ENCODE results near the gene ARSI.

ARSI gene

GRCh38 chr5:150266871-150267291 lies 35.8 kb downstream of the ARSI start:
- no peak overlapping the region for H3K4me3 ChIP-seq (ENCODE audit: low read depth, low read length)
- no peak for TF ChIP-seq CTCF (IDR thresholded peaks at IDR 0.05; ENCODE audit: low read depth, low read length)

GRCh38 chr5:150265870-150266383 lies 36.8 kb downstream of the ARSI start:
- TF ChIP-seq CTCF (IDR thresholded peaks at IDR 0.05; ENCODE audit: low read depth, low read length): no peak
- no peak overlapping the region for H3K4me3 ChIP-seq (ENCODE audit: low read depth, low read length)

GRCh38 chr5:150264667-150265603 lies 37.8 kb downstream of the ARSI start:
- H3K4me3 ChIP-seq (ENCODE audit: low read depth, low read length): no peak overlapping the region
- no peak for TF ChIP-seq CTCF (IDR thresholded peaks at IDR 0.05; ENCODE audit: low read depth, low read length)

- no peak for TF ChIP-seq CTCF (IDR thresholded peaks at IDR 0.05; ENCODE audit: low read depth, low read length)
- H3K4me3 ChIP-seq (ENCODE audit: low read depth, low read length): peak overlapping the region; percentile 32
Measured at GRCh38 chr5:150263801-150264621, 38.7 kb downstream of the ARSI start.

GRCh38 chr5:150263375-150263775 lies 39.3 kb downstream of the ARSI start:
- H3K4me3 ChIP-seq (ENCODE audit: low read depth, low read length): peak overlapping the region; percentile 32
- TF ChIP-seq CTCF (IDR thresholded peaks at IDR 0.05; ENCODE audit: low read depth, low read length): no peak

- TF ChIP-seq CTCF (IDR thresholded peaks at IDR 0.05; ENCODE audit: low read depth, low read length): no peak
- H3K4me3 ChIP-seq (ENCODE audit: low read depth, low read length): no peak overlapping the region
Measured at GRCh38 chr5:150262502-150262901, 40.2 kb downstream of the ARSI start.

Data from WI38 (cell line).